ENCODE measurements around the gene KCNIP4. TPM values are rescaled to one million over a fixed set of nuclear protein-coding genes. Genes with fewer than 3 reads are reported as not detected.

KCNIP4 gene
- total and polyA plus RNA-seq, 10 donors: not detected

GRCh38 chr4:21271439-21272052, 677.0 kb downstream of the KCNIP4 start:
- 49 to 64% (median 58%) methylated on average over 4 of the region's 4 CpGs for WGBS, 5 donors

GRCh38 chr4:21248331-21248730, 700.2 kb downstream of the KCNIP4 start:
- Histone ChIP-seq H3K9me3 (peaks cover 0 to 9% (median 2%) of the 10 kb centered on the region in 8 donors), H3K36me3 (no peaks in the 10 kb centered on the region), H3K27ac (no peak overlapping the region), H3K4me3 (no peak overlapping the region), H3K4me1 (no peaks in the 10 kb centered on the region), H3K27me3 (replicated peaks in 1 of 7) (no peaks in the 10 kb centered on the region)
- no peak for DNase-seq
- TF ChIP-seq CTCF (IDR thresholded peaks at IDR 0.05 in 8 of 11, conservative IDR thresholded peaks at IDR 0.05 in 3 of 11) (no peak), POLR2AphosphoS5 (IDR thresholded peaks at IDR 0.05) (no peak), POLR2A (IDR thresholded peaks at IDR 0.05) (no peak)
- intact Hi-C loops (cut with DNase I; ENCODE audit: low total_unique reads): no loop called here
- WGBS, 5 donors: 81 to 85% (median 84%) methylated on average over 4 of the region's 4 CpGs

More at GRCh38 chr4:21271439-21272052, 677.0 kb downstream of the KCNIP4 start:
- Histone ChIP-seq H3K4me3 (no peak overlapping the region), H3K27me3 (replicated peaks in 1 of 7) (no peaks in the 10 kb centered on the region), H3K27ac (no peak overlapping the region), H3K9me3 (no peaks in the 10 kb centered on the region), H3K4me1 (no peaks in the 10 kb centered on the region), H3K36me3 (no peaks in the 10 kb centered on the region)
- intact Hi-C loops (cut with DNase I; ENCODE audit: low total_unique reads): no loop called here
- DNase-seq: no peak
- TF ChIP-seq CTCF (IDR thresholded peaks at IDR 0.05 in 8 of 11, conservative IDR thresholded peaks at IDR 0.05 in 3 of 11) (no peak), POLR2A (IDR thresholded peaks at IDR 0.05) (no peak), POLR2AphosphoS5 (IDR thresholded peaks at IDR 0.05) (no peak)

- no peak for TF ChIP-seq POLR2AphosphoS5 (IDR thresholded peaks at IDR 0.05)
- no peak for TF ChIP-seq CTCF (IDR thresholded peaks at IDR 0.05 in 8 of 11, conservative IDR thresholded peaks at IDR 0.05 in 3 of 11)
- TF ChIP-seq POLR2A (IDR thresholded peaks at IDR 0.05): no peak
- DNase-seq: no peak
- Histone ChIP-seq H3K27me3 (replicated peaks in 1 of 7) (no peaks in the 10 kb centered on the region), H3K4me3 (no peak overlapping the region), H3K4me1 (peaks cover 0 to 2% (median 0%) of the 10 kb centered on the region in 6 donors), H3K36me3 (no peaks in the 10 kb centered on the region), H3K9me3 (no peaks in the 10 kb centered on the region), H3K27ac (no peak overlapping the region)
- intact Hi-C loops (cut with DNase I; ENCODE audit: low total_unique reads): no loop called here
- 54 to 76% (median 64%) methylated on average over 2 of the region's 2 CpGs for WGBS, 5 donors
These were observed 706.4 kb downstream of the KCNIP4 start for GRCh38 chr4:21242163-21242562.

- Histone ChIP-seq H3K9me3 (peaks cover 0 to 13% (median 4%) of the 10 kb centered on the region in 8 donors), H3K27me3 (replicated peaks in 1 of 7) (no peaks in the 10 kb centered on the region), H3K36me3 (no peaks in the 10 kb centered on the region), H3K27ac (no peak overlapping the region), H3K4me3 (no peak overlapping the region), H3K4me1 (no peaks in the 10 kb centered on the region)
- DNase-seq: no peak
- TF ChIP-seq POLR2A (IDR thresholded peaks at IDR 0.05): no peak
- TF ChIP-seq POLR2AphosphoS5 (IDR thresholded peaks at IDR 0.05): no peak
- no peak for TF ChIP-seq CTCF (IDR thresholded peaks at IDR 0.05 in 8 of 11, conservative IDR thresholded peaks at IDR 0.05 in 3 of 11)
- WGBS, 5 donors: 62 to 82% (median 67%) methylated on average over 2 of the region's 2 CpGs
- intact Hi-C loops (cut with DNase I; ENCODE audit: low total_unique reads): no loop called here
These were observed 721.7 kb downstream of the KCNIP4 start for GRCh38 chr4:21226637-21227538.
